Stimulated activated CD8-positive, alpha-beta memory T cell treated with anti-CD3 and anti-CD28 coated beads, Interleukin-7, amount 100 ng/mL, for 24 hours (primary cell): ENCODE results near the gene DYNLT4.
"Not testable (repeated sequence)": the region's sequence is repeated elsewhere in the genome, so short reads cannot be mapped to it uniquely, and the experiment has no call there.

Experiments
- DNase-seq: peaks from one replicate; pipeline ENCODE4 v3.0.0-alpha.2; 2020; ENCODE audit warnings: low read depth

The DYNLT4 gene

DNA sequence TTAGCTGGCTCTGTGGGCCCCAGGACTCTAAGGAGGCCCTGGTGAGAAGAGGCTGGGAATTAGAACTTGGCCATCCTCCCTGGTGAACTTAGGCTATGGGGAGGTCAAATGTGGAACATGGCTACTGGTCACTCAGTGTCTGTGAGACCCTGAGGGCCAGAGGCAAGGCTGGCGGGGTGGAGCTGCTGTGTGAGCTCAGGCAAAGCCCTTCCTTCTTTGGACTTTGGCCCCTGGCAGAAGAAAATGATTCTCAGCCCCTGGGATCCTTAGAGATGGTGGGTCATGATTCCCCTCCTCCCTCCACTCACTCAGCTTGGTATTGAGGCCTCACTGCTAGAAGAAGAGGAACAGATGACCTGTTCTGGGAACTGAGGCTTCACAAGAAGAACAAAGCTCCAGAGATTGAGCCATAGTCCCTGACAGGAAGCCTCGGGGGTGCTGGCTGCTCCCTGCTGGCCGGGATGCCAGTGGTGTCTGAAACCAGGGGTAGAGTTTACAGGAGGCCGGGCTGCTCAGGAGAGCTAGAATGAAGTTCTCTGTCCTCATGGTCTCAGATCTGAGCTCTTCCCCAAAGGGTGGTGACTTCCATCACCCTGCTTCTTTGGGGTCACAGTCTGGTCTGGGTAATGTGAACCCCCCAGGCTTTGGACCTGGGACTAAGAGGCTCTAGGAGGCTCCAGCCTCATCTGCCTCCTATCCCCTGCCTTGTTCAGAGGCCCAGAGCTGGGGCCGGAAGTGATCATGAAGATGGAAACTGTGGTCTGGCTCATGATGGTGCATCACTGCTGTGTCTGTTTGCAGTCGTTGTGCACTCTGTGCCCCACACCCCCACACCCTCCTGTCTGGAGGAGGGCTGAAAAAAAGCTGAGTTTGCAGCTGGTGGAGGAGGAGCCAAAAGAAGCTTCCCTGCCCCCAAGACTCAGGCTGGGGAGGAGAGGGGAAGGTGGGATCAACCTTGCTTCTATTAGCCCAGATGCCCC lies 2.1 kb upstream of the DYNLT4 start:
- peak; percentile 68 for DNase-seq

DNA sequence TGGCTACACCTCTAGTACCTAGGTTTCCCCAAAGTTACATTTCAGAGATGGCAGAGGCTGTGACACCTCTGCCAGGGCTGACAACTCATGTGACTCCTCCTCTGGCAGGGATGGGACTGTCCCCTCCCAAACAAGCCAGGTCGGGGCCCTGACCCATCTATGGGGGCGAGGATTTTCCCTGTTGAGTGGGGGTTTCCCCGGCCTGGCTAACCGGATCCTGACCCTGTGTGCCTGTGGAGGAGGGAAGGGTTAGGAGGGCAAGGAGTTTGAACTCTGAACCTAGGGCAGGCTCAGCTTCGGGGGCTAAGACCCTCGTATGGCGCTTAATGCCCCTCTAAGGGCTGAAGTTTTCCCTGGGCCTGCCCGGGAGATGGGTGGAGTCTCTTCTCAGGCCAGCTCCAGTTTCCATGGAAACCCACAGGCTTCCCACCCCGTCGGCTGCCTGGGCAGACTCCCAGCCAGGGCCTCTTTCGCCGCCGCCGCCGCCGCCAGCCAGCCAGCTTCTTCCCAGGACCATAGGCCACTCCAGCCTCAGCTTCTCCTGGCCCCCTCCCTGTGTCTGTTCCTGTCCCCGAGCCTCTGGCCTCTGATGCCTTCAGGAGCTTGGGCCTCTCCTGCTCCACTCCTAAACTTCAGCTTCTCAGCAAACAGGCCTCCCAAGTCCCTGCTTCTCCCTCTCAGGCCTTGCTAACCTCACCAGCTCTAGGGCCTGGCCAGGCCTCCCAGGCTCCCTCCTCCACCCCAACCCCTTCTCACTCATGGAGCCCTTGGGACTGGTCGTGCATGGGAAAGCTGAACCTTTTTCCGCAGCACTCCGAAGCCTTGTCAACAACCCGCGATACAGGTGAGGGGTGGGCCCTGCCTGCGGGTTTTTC lies 1.1 kb upstream of the DYNLT4 start, which contains the start of gene BTBD19:
Gene BTBD19, plus strand, starts transcription at position 461 of the 875 bp plus-strand sequence. Its CDS starts 298 bp downstream, at position 759.
- DNase-seq: no peak

DNA sequence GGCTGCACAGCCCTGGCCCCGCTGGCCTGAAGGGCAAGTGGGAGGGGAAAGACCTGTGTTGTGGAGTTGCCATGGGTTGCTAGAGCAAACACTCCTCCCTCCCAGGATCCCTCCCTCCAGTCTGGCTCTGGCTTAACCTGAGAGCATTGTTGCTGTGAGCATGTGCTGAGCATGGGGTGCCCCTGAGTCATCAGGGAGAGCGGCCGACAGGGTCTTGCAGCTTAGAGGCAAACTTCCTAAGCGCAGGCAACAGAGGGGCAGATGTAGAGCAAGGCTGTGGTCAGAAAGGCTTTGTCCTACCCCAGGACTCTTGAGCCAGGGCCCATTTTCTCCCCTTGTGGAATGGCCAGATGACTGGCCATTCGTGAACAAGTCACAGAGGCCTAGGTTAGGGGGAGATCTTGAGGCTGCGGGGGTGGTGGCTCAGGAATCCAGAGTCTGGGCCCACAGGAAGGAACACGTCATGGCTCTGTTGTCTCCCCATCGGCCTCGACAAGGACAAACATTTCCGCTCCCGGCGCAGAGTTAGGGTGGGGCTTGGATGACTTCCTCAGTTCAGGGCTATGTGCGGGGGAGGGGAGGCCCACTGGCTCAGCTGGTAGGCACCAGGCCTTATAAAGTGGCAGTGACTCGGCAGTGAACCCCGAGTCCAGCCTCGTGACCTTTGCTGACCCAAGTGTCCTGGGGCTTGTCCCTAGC lies 362 bp upstream of the DYNLT4 start:
- DNase-seq: peak; percentile 75

DNA sequence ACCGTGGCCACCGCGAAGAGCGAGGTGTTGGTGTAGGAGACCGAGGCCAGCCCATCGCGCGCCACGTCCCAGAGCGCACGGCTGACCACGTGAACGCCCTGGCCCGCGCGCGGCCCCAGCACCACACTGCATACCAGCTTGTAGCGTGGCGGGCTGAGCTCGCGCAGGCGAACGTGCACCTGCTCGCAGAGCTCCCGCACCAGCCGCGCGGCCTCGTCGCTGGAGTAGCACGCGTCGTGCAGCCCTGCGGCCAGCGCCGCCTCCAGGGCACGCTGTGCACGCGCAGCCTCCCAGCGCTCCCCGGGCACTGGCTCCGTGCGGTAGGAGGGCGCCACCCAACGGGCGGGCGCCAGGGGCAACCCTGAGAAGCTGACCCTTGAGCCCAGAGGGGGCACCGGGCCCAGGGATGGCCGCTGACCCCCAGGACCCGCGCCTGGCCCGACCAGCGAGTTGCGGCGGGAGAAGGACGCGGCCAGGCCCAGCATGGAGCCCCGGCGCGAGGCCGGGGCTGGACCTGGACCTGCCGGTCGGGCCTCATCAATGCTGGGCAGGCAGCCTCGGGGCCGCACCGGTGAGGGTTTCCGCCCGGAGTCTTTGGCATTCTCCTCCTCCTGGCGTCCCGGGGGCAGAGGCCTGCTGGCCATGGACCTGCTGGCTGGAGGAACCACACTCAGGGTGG lies 987 bp downstream of the DYNLT4 start:
- no peak for DNase-seq

DNA sequence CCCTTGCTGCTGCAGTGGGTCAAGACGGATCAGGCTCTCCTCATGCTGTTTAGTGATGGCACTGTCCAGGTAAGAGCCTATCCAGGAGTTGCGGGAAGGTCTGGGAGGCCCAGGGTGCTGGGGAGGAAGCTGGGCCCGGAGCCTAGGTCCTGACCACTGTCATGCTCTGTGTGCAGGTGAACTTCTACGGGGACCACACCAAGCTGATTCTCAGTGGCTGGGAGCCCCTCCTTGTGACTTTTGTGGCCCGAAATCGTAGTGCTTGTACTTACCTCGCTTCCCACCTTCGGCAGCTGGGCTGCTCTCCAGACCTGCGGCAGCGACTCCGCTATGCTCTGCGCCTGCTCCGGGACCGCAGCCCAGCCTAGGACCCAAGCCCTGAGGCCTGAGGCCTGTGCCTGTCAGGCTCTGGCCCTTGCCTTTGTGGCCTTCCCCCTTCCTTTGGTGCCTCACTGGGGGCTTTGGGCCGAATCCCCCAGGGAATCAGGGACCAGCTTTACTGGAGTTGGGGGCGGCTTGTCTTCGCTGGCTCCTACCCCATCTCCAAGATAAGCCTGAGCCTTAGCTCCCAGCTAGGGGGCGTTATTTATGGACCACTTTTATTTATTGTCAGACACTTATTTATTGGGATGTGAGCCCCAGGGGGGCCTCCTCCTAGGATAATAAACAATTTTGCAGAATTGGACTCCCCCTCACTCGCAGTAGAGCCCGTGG lies 1.7 kb downstream of the DYNLT4 start:
- no peak for DNase-seq

DNA sequence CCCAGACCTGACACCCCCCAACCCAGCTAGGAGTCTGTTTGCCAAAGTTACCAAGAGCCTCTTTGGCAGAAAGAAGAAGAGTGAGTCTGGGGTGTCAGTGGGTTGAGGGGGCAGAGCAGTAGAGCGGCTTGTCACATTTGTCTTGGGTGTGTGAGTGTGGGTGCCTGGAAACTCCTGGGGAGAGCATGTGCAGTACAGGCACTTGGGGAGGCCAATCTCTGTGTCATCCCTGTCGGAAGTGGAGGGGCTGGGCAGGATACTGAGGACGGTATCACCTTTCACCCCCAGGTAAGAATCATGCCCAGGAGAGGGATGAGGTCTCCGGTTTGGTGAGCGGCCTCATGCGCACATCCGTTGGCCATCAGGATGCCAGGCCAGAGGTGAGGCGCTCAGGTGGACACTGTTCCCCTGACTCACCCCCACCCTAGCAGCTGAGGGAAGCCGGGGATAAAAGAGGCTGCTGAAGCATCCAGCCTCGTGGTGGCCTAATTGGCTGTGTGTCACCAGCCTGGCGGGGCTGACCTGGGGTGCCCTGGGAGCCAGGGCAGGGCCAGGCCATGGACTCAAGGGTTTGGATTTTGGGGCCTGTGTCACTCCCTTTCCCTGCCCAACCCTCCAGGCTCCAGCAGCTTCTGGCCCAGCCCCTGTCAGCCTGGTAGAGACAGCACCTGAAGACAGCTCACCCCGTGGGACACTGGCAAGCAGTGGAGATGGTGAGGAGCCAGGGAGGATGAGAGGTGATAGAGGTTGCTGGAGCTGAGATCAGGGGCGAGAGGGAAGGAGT lies 3.6 kb downstream of the DYNLT4 start:
- DNase-seq: no peak

DNA sequence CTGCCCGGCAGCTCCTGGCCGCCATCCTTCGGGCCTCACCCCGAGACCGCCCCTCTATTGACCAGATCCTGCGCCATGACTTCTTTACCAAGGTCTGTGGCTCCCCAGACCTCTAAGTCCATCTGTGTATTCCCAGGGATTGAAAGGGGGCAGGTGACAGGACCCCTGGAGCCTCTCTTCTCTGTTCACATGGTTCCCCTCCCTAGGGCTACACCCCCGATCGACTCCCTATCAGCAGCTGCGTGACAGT lies 4.2 kb downstream of the DYNLT4 start:
- DNase-seq: no peak

DNA sequence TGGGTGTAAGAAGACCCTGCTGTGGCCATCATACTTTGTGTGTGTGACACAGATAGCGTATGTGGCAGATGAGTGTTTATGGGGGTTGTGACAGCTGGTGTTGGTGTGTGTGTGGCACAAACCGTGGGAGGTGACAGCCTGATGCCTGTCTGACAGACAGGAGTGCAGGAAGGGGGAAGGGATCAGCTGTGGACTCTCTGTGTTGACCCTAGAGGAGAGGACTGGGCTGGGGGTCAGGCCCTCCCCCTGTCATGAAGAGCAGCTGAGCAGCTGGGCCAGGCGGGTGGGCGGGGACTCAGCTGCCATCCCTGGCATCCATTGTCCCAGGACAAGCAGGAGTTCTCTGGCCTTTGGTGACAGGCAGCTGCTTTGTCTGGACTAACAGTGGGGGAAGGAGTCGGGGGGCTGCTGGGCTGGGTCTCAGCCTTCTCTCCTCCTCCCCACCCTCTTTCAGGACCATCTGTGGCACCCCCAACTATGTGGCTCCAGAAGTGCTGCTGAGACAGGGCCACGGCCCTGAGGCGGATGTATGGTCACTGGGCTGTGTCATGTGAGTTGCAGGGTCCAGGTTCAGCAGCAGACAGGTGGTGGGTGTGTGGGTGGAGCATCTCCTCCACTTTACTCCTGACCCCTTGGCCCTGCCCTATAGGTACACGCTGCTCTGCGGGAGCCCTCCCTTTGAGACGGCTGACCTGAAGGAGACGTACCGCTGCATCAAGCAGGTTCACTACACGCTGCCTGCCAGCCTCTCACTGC lies 4.7 kb downstream of the DYNLT4 start:
- DNase-seq: no peak

DNA sequence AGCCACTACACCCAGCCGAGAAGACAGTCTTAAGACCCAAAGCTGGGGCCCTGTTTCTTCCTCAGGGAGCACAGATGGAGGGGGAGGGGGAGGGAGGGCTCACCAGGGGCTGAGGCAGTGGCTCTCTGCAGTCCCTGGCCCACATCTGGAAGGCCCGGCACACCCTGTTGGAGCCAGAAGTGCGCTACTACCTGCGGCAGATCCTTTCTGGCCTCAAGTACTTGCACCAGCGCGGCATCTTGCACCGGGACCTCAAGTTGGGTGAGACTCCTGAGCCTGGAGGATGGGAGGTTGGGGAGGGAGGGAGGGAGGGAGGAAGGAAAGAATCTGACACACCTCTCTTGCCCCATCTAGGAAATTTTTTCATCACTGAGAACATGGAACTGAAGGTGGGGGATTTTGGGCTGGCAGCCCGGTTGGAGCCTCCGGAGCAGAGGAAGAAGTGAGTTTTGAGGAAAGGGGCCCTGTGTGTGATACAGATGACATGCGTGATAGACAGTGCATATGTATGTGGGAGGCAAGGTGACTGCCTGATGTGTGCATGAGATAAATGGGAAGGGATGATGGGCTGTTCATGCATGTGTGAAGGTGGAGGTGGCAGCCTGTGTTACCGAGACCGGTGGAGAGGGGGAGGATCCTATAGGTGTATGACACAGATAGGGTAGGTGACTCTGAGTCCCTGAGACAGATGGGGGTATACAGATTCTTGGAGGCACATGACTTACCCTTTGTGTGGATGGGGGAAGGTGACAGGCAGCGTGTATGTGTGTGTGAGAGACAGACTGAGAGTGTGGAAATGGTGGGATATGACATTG lies 5.5 kb downstream of the DYNLT4 start:
- DNase-seq: no peak

DNA sequence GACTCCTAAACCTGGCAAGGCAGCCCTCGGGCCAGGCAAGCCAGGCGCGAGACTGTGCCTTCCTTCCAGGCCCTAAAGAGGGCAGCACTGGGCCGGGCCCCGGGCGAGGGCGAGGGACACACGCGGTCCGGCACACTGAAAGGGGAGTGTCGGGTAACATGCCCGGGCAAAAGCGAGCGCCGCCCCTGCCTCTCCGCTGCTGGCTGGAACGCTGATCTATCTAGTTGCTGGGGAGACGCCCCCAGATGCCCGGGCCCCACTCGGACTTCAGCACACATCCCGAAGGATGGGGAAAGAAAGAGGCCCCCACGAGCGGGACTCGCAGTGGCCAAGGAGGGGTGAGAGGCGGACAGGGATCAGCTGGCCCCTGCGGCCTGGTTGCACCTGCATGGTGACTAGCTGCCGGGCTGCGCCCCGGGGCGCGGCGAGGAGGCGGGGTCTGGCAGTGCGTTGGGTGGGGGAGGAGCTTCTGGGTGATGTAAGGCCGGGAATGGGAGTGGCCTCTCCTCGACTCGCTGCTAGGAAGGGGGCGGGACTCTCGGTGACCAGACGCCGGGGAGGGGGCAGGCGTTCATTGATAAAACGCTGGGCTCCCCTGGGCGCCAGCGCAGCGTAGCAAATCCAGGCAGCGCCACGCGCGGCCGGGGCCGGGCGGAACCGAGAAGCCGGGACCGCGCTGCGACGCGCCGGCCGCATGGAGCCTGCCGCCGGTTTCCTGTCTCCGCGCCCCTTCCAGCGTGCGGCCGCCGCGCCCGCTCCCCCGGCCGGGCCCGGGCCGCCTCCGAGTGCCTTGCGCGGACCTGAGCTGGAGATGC lies 7.2 kb downstream of the DYNLT4 start, which contains the start of gene PLK3:
Gene PLK3, plus strand, starts transcription at position 608 of the 815 bp plus-strand sequence. Its CDS starts 87 bp downstream, at position 695.
- DNase-seq: peak; percentile 95

DNA sequence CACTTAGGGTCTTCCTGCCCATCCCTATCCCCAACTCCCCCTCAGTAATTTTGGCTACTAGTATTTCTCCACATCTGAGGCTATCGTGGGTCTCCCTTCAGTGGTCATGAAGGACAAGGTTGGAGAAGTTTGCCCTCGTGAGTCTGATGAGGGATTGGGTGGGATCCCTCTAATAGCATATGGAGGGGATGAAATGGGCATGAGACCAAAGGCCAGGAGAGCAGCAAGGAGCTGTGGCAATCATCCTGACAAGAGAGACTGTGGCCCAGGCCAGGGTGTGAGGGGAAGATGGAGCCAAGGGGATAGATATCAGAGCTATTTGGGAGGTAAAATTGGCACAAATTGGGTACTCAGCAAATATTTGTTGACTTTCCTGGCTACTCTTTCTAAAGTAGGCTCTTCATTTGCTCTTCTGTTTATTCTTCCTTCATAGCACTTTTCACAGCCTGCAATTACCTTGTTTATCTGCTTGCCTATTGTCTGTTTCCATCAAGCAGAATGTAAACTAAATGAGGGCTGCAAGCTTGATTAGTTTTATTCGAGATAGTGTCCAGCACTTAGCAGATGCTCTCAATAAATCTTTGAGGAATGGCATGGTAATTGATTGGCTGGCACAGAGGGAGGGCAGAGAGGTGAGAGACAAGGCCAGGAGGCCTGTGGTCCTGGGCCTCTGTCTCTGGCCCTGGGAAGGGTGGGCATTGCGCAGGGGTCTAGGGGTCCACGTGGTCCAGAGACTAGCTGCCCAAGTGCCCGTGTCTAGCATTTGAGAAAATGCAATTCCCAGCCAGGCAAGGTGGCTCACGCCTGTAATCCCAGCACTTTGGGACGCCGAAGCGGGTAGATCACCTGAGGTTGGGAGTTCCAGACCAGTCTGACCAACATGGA lies 8.4 kb downstream of the DYNLT4 start:
- DNase-seq: no peak

DNA sequence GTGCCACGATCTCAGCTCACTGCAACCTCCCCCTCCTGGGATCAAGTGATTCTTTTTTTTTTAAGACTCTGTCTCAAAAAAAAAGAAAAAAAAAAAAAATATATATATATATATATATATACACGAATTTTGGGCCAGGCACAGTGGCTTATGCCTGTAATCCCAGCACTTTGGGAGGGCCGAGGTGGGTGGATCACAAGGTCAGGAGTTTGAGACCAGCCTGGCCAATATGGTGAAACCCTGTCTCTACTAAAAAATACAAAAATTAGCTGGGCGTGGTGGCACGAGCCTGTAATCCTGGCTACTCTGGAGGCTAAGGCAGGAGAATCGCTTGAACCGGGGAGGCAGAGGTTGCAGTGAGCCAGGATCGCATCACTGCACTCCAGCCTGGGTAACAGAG lies 9.3 kb downstream of the DYNLT4 start:
- DNase-seq: not testable (repeated sequence)

DNA sequence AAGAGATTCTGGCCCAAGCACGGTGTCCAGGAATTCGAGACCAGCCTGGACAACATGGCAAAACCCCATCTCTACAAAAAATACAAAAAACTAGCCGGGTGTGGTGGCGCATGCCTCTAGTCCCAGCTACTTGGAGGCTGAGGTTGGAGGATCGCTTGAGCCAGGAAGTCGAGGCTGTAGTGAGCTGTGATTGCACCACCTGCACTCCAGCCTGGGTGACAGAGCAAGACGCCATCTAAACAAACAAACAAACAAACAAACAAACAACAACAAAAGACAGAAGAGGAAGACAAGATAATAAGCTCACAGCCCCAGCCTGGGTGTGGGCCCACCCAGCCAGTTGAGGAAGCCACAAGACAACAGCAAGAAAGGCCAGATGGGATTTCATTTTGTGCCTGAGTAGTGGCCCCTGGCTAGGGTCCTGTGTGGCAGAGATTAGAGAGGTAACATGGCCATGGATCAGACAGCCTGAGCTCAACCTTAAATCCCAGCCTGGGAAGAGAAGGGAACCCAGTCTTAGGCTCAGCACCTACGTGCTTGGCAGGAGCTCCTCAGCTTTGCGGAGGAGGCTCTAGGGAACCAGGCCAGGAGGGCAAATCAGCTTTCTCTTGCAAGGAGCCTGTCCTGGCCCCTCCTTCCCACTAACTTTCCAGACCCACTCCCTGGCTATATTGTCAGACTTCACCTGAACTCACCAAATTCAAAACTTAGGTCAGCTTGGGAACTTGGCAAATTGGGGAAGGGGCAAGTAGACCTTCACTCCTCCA lies 14.2 kb downstream of the DYNLT4 start:
- no peak for DNase-seq

DNA sequence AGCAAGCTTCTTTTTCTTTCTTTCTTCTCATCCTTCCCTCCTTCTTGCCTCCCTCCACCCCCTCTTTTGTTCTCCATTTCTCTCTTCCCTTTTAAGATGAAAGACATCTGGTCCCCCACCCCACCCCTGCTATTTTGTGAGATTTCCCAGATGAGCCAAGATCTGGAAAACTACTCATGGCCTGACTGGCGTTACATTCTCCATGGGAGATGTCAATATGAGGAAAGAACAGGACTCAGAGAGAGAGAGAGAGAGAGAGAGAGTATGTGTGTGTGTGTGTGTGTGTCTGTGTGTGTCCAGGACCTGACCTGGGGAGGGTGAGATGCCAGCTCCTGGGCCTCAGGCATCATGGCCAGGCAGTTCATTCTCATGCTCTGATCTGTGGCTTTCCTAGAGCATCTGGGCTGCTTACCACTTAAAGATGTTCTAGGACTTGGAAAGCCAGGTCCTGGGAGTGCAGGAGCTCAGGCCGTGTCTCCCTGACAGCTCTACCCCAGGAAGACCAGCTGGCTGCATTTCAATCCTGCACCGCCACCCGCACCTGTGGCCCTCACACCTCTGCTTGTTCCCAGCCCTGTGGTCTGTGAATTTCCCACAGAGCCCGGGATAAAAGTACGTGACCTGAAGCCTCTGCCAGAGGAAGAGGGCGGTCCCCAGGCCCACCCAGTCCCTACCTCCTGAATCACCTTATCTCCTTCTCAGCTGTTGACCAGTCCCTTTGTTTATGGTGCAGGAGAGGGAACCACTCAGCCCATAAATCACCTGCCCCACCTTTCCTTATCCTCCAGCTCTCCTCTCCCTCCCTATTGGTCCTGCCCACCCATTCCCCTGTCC lies 16.0 kb downstream of the DYNLT4 start:
- no peak for DNase-seq
